Endodermal cell (in vitro differentiated cells): ENCODE results near the gene ATP1B2. TPM values are rescaled to one million over a fixed set of nuclear protein-coding genes. Genes with fewer than 3 reads are reported as not detected.

Experiments
- DNase-seq: peaks from one replicate; pipeline ENCODE4 v3.0.0-alpha.2; 2017
- H3K27ac ChIP-seq: 2 replicates; pipeline ENCODE4 v1.5.1; 2013; ENCODE audit warnings: mild to moderate bottlenecking, low read depth, low read length, moderate library complexity
- H3K27me3 ChIP-seq: 2 replicates; pipeline ENCODE4 v1.6.1; 2013; ENCODE audit warnings: mild to moderate bottlenecking, low read length, moderate library complexity; ENCODE audit not compliant: insufficient read depth, control insufficient read depth, poor library complexity, severe bottlenecking
- H3K36me3 ChIP-seq: 2 replicates; pipeline ENCODE4 v1.7.0; 2013; ENCODE audit warnings: mild to moderate bottlenecking, low read length, moderate library complexity; ENCODE audit not compliant: control insufficient read depth, insufficient read depth
- H3K4me1 ChIP-seq: one replicate; pipeline ENCODE4 v1.7.0; 2013; ENCODE audit warnings: low read length; ENCODE audit not compliant: control insufficient read depth, insufficient read depth
- H3K4me3 ChIP-seq: 2 replicates; pipeline ENCODE4 v1.5.1; 2013; ENCODE audit warnings: mild to moderate bottlenecking, low read length, moderate library complexity
- H3K9ac ChIP-seq: 2 replicates; pipeline ENCODE4 v1.6.1; 2013; ENCODE audit warnings: mild to moderate bottlenecking, low read length, moderate library complexity; ENCODE audit not compliant: poor library complexity, severe bottlenecking; ENCODE audit errors: extremely low read depth
- H3K9me3 ChIP-seq: 2 replicates; pipeline ENCODE4 v1.6.1; 2013; ENCODE audit warnings: mild to moderate bottlenecking, low read length, moderate library complexity; ENCODE audit not compliant: control insufficient read depth
- H3K27ac Mint-ChIP-seq: 2 replicates; pipeline ENCODE4 v1.8.0; 2020; ENCODE audit warnings: mixed read lengths
- H3K27me3 Mint-ChIP-seq: 2 replicates; pipeline ENCODE4 v1.8.0; 2021; ENCODE audit warnings: mild to moderate bottlenecking, mixed read lengths; ENCODE audit not compliant: insufficient read depth
- H3K36me3 Mint-ChIP-seq: 2 replicates; pipeline ENCODE4 v1.8.0; 2020; ENCODE audit warnings: low read depth, mixed read lengths
- H3K4me1 Mint-ChIP-seq: 2 replicates; pipeline ENCODE4 v1.8.0; 2020; ENCODE audit warnings: mixed read lengths
- H3K4me3 Mint-ChIP-seq: 2 replicates; pipeline ENCODE4 v1.8.0; 2020; ENCODE audit warnings: mild to moderate bottlenecking, moderate library complexity, mixed read lengths
- H3K9me3 Mint-ChIP-seq: 2 replicates; pipeline ENCODE4 v1.8.0; 2020; ENCODE audit warnings: mild to moderate bottlenecking, mixed read lengths
- CTCF ChIP-seq: fragments of 200-600 bp; sonication (generic); conservative IDR thresholded peaks from 2 replicates; pipeline ENCODE4 v1.5.0; 2021; ENCODE audit warnings: antibody characterized with exemption, mild to moderate bottlenecking
- WGBS, 2 experiments: methylation state at CpG; one replicate each; pipeline versions ENCODE4 v1.1.5 to v1.1.7; 2013; ENCODE audit warnings: missing lambda C conversion rate in 2 of 2, mixed read lengths in 1 of 2; ENCODE audit not compliant: insufficient coverage in 1 of 2, insufficient read length in 1 of 2; 5-methylcytosine and 5-hydroxymethylcytosine counted together
- total RNA-seq, 2 donors: library from RNA; stranded (reverse); fragmentation: NEBNext Ultra II Directional in 1 of 2; extraction: Animal tissue kit (Norgen Biotek cat#: 25700) in 1 of 2; gene quantifications; 2 replicates in 1 of 2; 3 replicates in 1 of 2; pipeline ENCODE4 v1.2.1, GENCODE V29; 2021

The ATP1B2 gene
- total RNA-seq, 2 donors from 2014 or later: 6.4 to 7.5 TPM

GRCh38 chr17:7704601-7705268 lies 54.0 kb downstream of the ATP1B2 start, which contains the start of gene EFNB3:
TSS of gene EFNB3 (plus strand) at chr17:7705202. CDS start at chr17:7705599, 397 bp downstream.
- peaks cover 14% of the 10 kb centered on the region for H3K27me3 ChIP-seq
- peaks cover 3% of the 10 kb centered on the region for H3K36me3 ChIP-seq
- DNase-seq: peak; percentile 94
- peaks cover 8% of the 10 kb centered on the region for H3K36me3 Mint-ChIP-seq
- peak within 1 kb of the TSS; percentile 34 for H3K9ac ChIP-seq
- peak within 1 kb of the TSS; percentile 83 for H3K27ac ChIP-seq
- peaks cover 28% of the 10 kb centered on the region for H3K27me3 Mint-ChIP-seq
- no peaks in the 10 kb centered on the region for H3K9me3 Mint-ChIP-seq
- H3K4me3 Mint-ChIP-seq: peak within 1 kb of the TSS; percentile 66
- H3K4me3 ChIP-seq: peak within 1 kb of the TSS; percentile 85
- H3K4me1 Mint-ChIP-seq: peaks cover 23% of the 10 kb centered on the region
- H3K9me3 ChIP-seq: no peaks in the 10 kb centered on the region
- H3K27ac Mint-ChIP-seq: peak within 1 kb of the TSS; percentile 89
- H3K4me1 ChIP-seq: peaks cover 6% of the 10 kb centered on the region
- 0 to 1% methylated on average over 3 to 45 of the region's 45 CpGs for WGBS, 2 experiments
- no peak for TF ChIP-seq CTCF

GRCh38 chr17:7705269-7706255 lies 54.8 kb downstream of the ATP1B2 start:
- peaks cover 28% of the 10 kb centered on the region for H3K27me3 Mint-ChIP-seq
- Histone ChIP-seq H3K9ac (peak overlapping the region; percentile 34), H3K27ac (peak overlapping the region; percentile 38), H3K4me1 (peaks cover 6% of the 10 kb centered on the region), H3K36me3 (peaks cover 3% of the 10 kb centered on the region), H3K4me3 (peak overlapping the region; percentile 85), H3K27me3 (peaks cover 14% of the 10 kb centered on the region), H3K9me3 (no peaks in the 10 kb centered on the region)
- peak; percentile 84 for DNase-seq
- peaks cover 23% of the 10 kb centered on the region for H3K4me1 Mint-ChIP-seq
- no peak for TF ChIP-seq CTCF
- H3K36me3 Mint-ChIP-seq: peaks cover 10% of the 10 kb centered on the region
- peak overlapping the region; percentile 66 for H3K4me3 Mint-ChIP-seq
- no peaks in the 10 kb centered on the region for H3K9me3 Mint-ChIP-seq
- 3 to 4% methylated on average over 9 to 50 of the region's 50 CpGs for WGBS, 2 experiments
- H3K27ac Mint-ChIP-seq: no peak overlapping the region

- no peak for DNase-seq
- no peak overlapping the region for H3K27ac ChIP-seq
- H3K4me1 ChIP-seq: peaks cover 6% of the 10 kb centered on the region
- peaks cover 10% of the 10 kb centered on the region for H3K36me3 Mint-ChIP-seq
- peaks cover 33% of the 10 kb centered on the region for H3K27me3 Mint-ChIP-seq
- peak overlapping the region; percentile 66 for H3K4me3 Mint-ChIP-seq
- TF ChIP-seq CTCF: no peak
- H3K27ac Mint-ChIP-seq: no peak overlapping the region
- H3K36me3 ChIP-seq: peaks cover under 1% of the 10 kb centered on the region
- WGBS, 2 experiments: 92 to 100% methylated on average over 1 to 2 of the region's 3 CpGs
- no peaks in the 10 kb centered on the region for H3K9me3 ChIP-seq
- H3K9me3 Mint-ChIP-seq: no peaks in the 10 kb centered on the region
- H3K4me3 ChIP-seq: peak overlapping the region; percentile 85
- H3K9ac ChIP-seq: no peak overlapping the region
- peaks cover 17% of the 10 kb centered on the region for H3K27me3 ChIP-seq
- H3K4me1 Mint-ChIP-seq: peaks cover 27% of the 10 kb centered on the region
Observed at GRCh38 chr17:7706631-7707354, 56.1 kb downstream of the ATP1B2 start.
